Brain microvascular endothelial cell (primary cell): ENCODE data around the gene CTNND2.

Source experiments
- DNase-seq: peaks from one replicate; pipeline ENCODE4 v3.0.0-alpha.2; 2020
- H3K27ac ChIP-seq: fragments of 250-450 bp; sonication (Bioruptor Pico); 2 replicates; pipeline ENCODE4 v1.5.1; 2020; ENCODE audit warnings: mild to moderate bottlenecking, moderate library complexity
- H3K27me3 ChIP-seq: fragments of 250-450 bp; sonication (Bioruptor Pico); replicated peaks from 2 replicates; pipeline ENCODE4 v1.5.1; 2020; ENCODE audit warnings: mild to moderate bottlenecking
- H3K36me3 ChIP-seq: fragments of 250-450 bp; sonication (Bioruptor Pico); replicated peaks from 2 replicates; pipeline ENCODE4 v1.5.1; 2020; ENCODE audit warnings: mild to moderate bottlenecking
- H3K4me3 ChIP-seq: 2 replicates; pipeline ENCODE4 v1.5.1; 2011; ENCODE audit warnings: low read depth, mild to moderate bottlenecking, control low read depth, low read length, moderate library complexity
- in situ Hi-C: cut with HindIII; loops from 2 replicates; pipeline ENCODE4 v1.10.0; 2017; ENCODE audit warnings: low sequenced_read_pairs, low pct_ligation_motif_present
- TF ChIP-seq, protein P1 (sequence below): IDR thresholded peaks from 2 replicates; pipeline ENCODE4 v1.5.1; 2011; ENCODE audit warnings: low read depth, mild to moderate bottlenecking, moderate library complexity, low read length, control low read depth, inconsistent platforms; ENCODE audit errors: missing control alignments

Gene CTNND2

DNA sequence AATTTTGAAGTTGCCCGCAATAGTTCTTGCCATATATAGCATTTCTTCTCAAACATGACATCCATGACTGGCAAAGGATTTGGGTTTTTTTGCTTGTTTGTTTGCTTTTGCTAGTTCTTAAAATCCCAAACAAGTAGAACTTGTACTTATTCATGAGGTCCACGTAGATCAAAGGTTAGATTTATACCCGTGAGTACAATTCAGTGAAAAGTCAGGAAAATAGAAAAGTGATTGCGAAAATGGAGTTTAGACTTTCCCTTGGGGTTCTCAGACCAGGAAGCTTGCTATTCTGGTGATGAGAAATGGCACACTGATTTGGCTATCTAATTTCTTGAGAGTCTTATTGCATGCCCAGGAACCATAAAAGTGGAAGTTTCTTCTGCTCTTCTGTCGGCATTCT lies 304.7 kb downstream of the CTNND2 start:
- DNase-seq: no peak
- no peak overlapping the region for H3K27ac ChIP-seq
- TF ChIP-seq, protein P1, sequence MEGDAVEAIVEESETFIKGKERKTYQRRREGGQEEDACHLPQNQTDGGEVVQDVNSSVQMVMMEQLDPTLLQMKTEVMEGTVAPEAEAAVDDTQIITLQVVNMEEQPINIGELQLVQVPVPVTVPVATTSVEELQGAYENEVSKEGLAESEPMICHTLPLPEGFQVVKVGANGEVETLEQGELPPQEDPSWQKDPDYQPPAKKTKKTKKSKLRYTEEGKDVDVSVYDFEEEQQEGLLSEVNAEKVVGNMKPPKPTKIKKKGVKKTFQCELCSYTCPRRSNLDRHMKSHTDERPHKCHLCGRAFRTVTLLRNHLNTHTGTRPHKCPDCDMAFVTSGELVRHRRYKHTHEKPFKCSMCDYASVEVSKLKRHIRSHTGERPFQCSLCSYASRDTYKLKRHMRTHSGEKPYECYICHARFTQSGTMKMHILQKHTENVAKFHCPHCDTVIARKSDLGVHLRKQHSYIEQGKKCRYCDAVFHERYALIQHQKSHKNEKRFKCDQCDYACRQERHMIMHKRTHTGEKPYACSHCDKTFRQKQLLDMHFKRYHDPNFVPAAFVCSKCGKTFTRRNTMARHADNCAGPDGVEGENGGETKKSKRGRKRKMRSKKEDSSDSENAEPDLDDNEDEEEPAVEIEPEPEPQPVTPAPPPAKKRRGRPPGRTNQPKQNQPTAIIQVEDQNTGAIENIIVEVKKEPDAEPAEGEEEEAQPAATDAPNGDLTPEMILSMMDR: no peak
- in situ Hi-C loops: no loop called here
- no peak overlapping the region for H3K4me3 ChIP-seq
- no peaks in the 10 kb centered on the region for H3K36me3 ChIP-seq
- H3K27me3 ChIP-seq: no peaks in the 10 kb centered on the region

DNA sequence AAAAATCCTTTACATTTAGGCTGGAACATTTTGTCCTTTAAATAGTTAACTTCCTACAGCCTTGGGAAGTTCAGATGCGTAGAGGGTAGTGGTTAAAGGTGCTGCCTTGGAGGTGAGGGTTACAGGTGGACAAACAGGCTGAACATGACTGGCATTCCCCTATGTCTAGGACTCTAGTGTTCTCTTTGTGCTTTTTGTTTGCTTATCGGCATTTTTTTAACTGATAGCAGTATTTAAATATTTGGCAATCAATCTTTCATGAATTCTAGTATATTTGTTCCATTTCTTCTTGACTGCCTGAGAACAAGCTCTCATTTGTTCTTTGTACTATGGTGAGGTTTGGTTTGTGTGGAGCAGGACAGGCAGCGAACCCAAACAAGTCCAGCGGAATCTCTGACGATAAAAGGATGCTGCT lies 307.6 kb downstream of the CTNND2 start:
- H3K27ac ChIP-seq: no peak overlapping the region
- TF ChIP-seq, protein P1: no peak
- in situ Hi-C loops: no loop called here
- no peak for DNase-seq
- H3K27me3 ChIP-seq: no peaks in the 10 kb centered on the region
- no peak overlapping the region for H3K4me3 ChIP-seq
- H3K36me3 ChIP-seq: no peaks in the 10 kb centered on the region

DNA sequence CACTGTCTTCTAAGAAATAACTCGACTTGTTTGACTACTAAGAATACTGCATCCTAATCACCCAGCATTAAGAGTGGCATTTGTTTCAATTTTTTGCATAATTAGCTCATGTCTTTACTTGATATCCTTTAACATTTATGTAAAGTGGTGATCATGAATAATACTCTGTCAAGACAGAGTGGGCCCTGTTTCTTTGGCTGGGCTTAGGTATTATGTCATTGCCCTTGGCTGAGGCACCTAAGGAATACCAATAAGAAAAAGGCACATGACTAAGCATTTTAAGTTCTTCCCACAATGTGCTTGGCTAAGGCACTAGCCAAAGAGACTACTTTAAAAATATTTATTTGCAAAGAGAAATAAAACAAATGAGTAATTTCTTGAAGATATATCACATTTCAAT lies 308.1 kb downstream of the CTNND2 start:
- TF ChIP-seq, protein P1: no peak
- in situ Hi-C loops: no loop called here
- no peak overlapping the region for H3K4me3 ChIP-seq
- no peak overlapping the region for H3K27ac ChIP-seq
- H3K36me3 ChIP-seq: no peaks in the 10 kb centered on the region
- no peaks in the 10 kb centered on the region for H3K27me3 ChIP-seq
- no peak for DNase-seq

DNA sequence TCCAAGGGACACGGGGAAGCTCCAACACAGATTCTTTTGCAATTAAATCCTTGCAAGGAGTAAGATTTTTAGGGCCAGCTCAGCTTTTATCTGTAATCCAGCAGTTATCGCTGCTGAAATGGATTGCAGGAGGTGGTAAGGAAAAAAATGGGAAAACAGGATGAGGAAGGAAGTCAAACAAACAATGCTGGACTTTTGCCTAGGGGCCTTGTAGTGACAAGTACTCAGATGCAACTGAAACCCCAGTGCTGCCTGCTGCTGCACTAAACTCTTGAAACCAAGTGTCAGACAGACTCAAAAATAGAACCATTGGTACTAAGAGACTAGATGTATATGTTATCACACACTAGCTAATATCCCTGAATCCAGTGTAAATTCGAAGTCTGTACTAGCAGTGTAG lies 309.2 kb downstream of the CTNND2 start:
- H3K27ac ChIP-seq: no peak overlapping the region
- no peaks in the 10 kb centered on the region for H3K36me3 ChIP-seq
- H3K27me3 ChIP-seq: no peaks in the 10 kb centered on the region
- TF ChIP-seq, protein P1: no peak
- no peak overlapping the region for H3K4me3 ChIP-seq
- no peak for DNase-seq
- in situ Hi-C loops: no loop called here

DNA sequence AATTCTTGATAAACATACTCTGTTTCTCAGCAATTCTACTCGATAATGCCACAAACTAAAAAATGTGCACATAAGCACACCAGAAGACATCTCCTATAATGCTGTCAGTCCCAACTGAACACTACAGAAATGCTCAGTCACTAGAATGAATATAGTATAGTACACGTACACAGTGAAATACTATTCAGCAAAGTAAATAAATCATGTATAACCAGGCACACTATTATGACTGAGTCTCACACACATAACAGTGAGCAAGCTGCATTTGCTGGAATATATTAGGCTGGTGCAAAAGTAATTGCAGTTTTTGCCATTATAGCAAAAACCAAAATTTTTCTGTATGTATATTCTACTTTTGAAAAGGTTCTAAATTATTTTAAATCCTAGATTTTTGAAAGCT lies 310.2 kb downstream of the CTNND2 start:
- Histone ChIP-seq H3K27ac (no peak overlapping the region), H3K27me3 (no peaks in the 10 kb centered on the region), H3K4me3 (no peak overlapping the region), H3K36me3 (no peaks in the 10 kb centered on the region)
- DNase-seq: no peak
- TF ChIP-seq, protein P1: no peak
- in situ Hi-C loops: no loop called here

DNA sequence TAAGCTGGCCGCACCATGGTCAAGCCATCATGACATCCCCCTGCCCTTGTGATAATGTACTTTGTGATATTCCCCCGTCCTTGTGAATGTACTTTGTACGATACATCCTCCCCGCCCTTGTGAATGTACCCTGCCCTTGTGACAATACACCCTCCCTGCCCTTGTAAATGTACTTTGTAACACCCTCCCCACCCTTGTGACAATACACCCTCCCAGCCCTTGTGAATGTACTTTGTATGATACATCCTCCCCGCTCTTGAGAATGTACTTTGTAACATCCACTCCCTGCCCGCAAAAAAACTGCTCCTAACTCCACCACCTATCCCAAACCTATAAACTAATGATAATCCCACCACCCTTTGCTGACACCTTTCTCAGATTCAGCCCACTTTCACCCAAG lies 313.8 kb downstream of the CTNND2 start:
- no peaks in the 10 kb centered on the region for H3K36me3 ChIP-seq
- TF ChIP-seq, protein P1: no peak
- DNase-seq: no peak
- no peak overlapping the region for H3K27ac ChIP-seq
- no peaks in the 10 kb centered on the region for H3K27me3 ChIP-seq
- H3K4me3 ChIP-seq: no peak overlapping the region
- in situ Hi-C loops: no loop called here
